Measurements from ENCODE around the gene CHCHD3. TPM values are rescaled to one million over a fixed set of nuclear protein-coding genes. Genes with fewer than 3 reads are reported as not detected.

The CHCHD3 gene
- total RNA-seq, 1 donor from 2014 or later = 62.1 TPM

- no peaks in the 10 kb centered on the region for H3K36me3 ChIP-seq (ENCODE audit: control insufficient read depth, insufficient read depth, low read length)
- no peaks in the 10 kb centered on the region for H3K27me3 ChIP-seq (ENCODE audit: control insufficient read depth, insufficient read depth, low read length)
- DNase-seq (ENCODE audit: low read depth) (peak; percentile 20), FAIRE-seq (no peak)
- no peak overlapping the region for H3K4me3 ChIP-seq (ENCODE audit: low read depth, low read length)
- no peak for TF ChIP-seq CTCF (IDR thresholded peaks at IDR 0.05; ENCODE audit: insufficient read depth, low read length, severe bottlenecking)
Measured at GRCh38 chr7:132815696-132816311, 266.1 kb downstream of the CHCHD3 start.

- no peak for TF ChIP-seq CTCF (IDR thresholded peaks at IDR 0.05; ENCODE audit: insufficient read depth, low read length, severe bottlenecking)
- FAIRE-seq = no peak
- Histone ChIP-seq H3K36me3 (ENCODE audit: control insufficient read depth, insufficient read depth, low read length) (no peaks in the 10 kb centered on the region), H3K4me3 (ENCODE audit: low read depth, low read length) (no peak overlapping the region), H3K27me3 (ENCODE audit: control insufficient read depth, insufficient read depth, low read length) (no peaks in the 10 kb centered on the region)
- no peak for DNase-seq (ENCODE audit: low read depth)
Measured at GRCh38 chr7:132815130-132815529, 266.8 kb downstream of the CHCHD3 start.

DNA sequence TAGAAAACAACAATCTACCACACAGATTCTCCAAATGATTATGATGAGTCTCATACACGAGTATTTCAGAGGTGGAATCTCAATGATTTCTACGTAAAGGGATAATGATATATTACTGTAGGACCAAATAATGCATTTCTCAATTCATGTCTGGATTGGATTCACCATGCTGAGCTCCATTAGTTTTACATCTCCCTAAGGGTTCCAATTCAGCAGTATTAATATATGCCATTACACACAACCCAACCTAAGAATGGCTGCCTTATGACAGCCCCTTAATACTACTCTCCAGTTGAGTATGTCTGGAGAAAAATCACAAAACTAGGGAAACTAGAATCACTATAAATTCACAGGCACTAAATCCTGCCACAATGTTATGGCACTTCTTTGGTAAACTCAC lies 271.3 kb downstream of the CHCHD3 start:
- FAIRE-seq (no peak), DNase-seq (ENCODE audit: low read depth) (no peak)
- no peak for TF ChIP-seq CTCF (IDR thresholded peaks at IDR 0.05; ENCODE audit: insufficient read depth, low read length, severe bottlenecking)
- H3K27me3 ChIP-seq (ENCODE audit: control insufficient read depth, insufficient read depth, low read length) = no peaks in the 10 kb centered on the region
- no peaks in the 10 kb centered on the region for H3K36me3 ChIP-seq (ENCODE audit: control insufficient read depth, insufficient read depth, low read length)
- no peak overlapping the region for H3K4me3 ChIP-seq (ENCODE audit: low read depth, low read length)

DNA sequence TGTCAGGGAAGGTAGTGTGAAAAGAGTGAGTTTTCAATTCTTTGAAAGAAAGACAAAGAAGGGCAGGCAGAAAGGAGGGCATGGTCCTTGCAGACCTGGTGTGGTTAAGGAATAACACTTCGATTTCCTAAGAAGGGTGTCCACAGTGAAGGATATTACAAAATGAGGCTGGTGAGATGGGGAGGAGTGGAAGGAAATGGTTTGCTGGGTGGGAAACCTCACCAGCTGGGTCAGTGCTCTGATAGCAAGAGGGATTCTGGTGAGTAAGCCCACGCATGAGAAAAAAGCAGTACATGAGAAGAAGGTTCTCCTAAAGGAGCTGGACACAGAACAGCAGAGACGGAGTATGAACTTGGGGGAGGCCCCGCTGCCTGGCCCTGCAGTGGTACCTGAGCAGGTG lies 275.1 kb downstream of the CHCHD3 start:
- no peak for FAIRE-seq

DNA sequence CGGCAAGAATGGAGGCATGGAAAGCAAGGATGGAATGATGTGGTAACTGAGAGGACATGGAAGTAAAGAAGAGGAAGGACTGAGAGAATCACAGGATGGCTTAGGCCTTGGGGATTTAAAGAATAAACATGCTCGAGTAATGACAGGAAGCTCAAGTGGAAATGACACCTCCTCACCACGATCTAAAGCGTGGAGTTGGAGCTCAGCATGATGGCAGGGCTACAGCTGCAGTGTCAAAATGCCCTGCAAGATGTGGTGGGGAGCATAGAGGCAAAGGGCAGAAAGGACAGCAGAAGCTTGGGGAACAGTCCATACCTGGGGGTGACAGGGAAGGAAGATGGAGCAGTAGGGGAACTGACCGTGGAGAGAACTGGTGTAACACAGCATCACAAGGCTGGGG lies 276.1 kb downstream of the CHCHD3 start:
- no peak for TF ChIP-seq CTCF (IDR thresholded peaks at IDR 0.05; ENCODE audit: insufficient read depth, low read length, severe bottlenecking)
- peak; percentile 93 for FAIRE-seq

More for the DNA sequence above, 275.1 kb downstream of the CHCHD3 start:
- DNase-seq (ENCODE audit: low read depth) = no peak
- Histone ChIP-seq H3K27me3 (ENCODE audit: control insufficient read depth, insufficient read depth, low read length) (no peaks in the 10 kb centered on the region), H3K4me3 (ENCODE audit: low read depth, low read length) (no peak overlapping the region), H3K36me3 (ENCODE audit: control insufficient read depth, insufficient read depth, low read length) (no peaks in the 10 kb centered on the region)
- no peak for TF ChIP-seq CTCF (IDR thresholded peaks at IDR 0.05; ENCODE audit: insufficient read depth, low read length, severe bottlenecking)

More for the DNA sequence above, 276.1 kb downstream of the CHCHD3 start:
- H3K4me3 ChIP-seq (ENCODE audit: low read depth, low read length) = no peak overlapping the region
- DNase-seq (ENCODE audit: low read depth) = no peak
- no peaks in the 10 kb centered on the region for H3K36me3 ChIP-seq (ENCODE audit: control insufficient read depth, insufficient read depth, low read length)
- no peaks in the 10 kb centered on the region for H3K27me3 ChIP-seq (ENCODE audit: control insufficient read depth, insufficient read depth, low read length)

Data from bronchial epithelial cell (primary cell).